Measurements from ENCODE around the gene TEAD1.

The TEAD1 gene

GRCh38 chr11:12639388-12639787 lies 34.8 kb upstream of the TEAD1 start:
- Histone ChIP-seq H3F3A (ENCODE audit: control insufficient read depth, insufficient read depth) (no peaks in the 10 kb centered on the region), H3K4me2 (ENCODE audit: low read length) (no peak overlapping the region), H3K9me2 (replicated peaks; ENCODE audit: control insufficient read depth, low read length) (no peaks in the 10 kb centered on the region), H3K27me3 (ENCODE audit: control insufficient read depth, low read length) (no peaks in the 10 kb centered on the region), H3K27ac (ENCODE audit: low read depth, low read length) (no peak overlapping the region), H3K4me1 (ENCODE audit: control insufficient read depth, low read length) (no peaks in the 10 kb centered on the region), H4K20me1 (ENCODE audit: control insufficient read depth, insufficient read depth, low read depth, low read length) (no peaks in the 10 kb centered on the region), H3K79me2 (ENCODE audit: control insufficient read depth, low read length) (no peaks in the 10 kb centered on the region), H3K4me3 (ENCODE audit: low read length) (no peak overlapping the region), H3K36me3 (ENCODE audit: control insufficient read depth, low read length) (no peaks in the 10 kb centered on the region), H3K9me3 (ENCODE audit: control insufficient read depth, insufficient read depth, low read length) (no peaks in the 10 kb centered on the region)
- TF ChIP-seq CTCF (IDR thresholded peaks at IDR 0.05; ENCODE audit: low read depth, low read length, poor library complexity, severe bottlenecking) = no peak
- no peak for TF ChIP-seq EZH2phosphoT487 (IDR thresholded peaks at IDR 0.05; ENCODE audit: borderline replicate concordance, low read length)

- H3F3A ChIP-seq (ENCODE audit: control insufficient read depth, insufficient read depth) = no peaks in the 10 kb centered on the region
- H3K4me3 ChIP-seq (ENCODE audit: low read length) = no peak overlapping the region
- no peaks in the 10 kb centered on the region for H3K9me2 ChIP-seq (replicated peaks; ENCODE audit: control insufficient read depth, low read length)
- H3K9me3 ChIP-seq (ENCODE audit: control insufficient read depth, insufficient read depth, low read length) = no peaks in the 10 kb centered on the region
- TF ChIP-seq EZH2phosphoT487 (IDR thresholded peaks at IDR 0.05; ENCODE audit: borderline replicate concordance, low read length) (no peak), CTCF (IDR thresholded peaks at IDR 0.05; ENCODE audit: low read depth, low read length, poor library complexity, severe bottlenecking) (no peak)
- H3K4me2 ChIP-seq (ENCODE audit: low read length) = no peak overlapping the region
- H3K27me3 ChIP-seq (ENCODE audit: control insufficient read depth, low read length) = no peaks in the 10 kb centered on the region
- no peaks in the 10 kb centered on the region for H3K36me3 ChIP-seq (ENCODE audit: control insufficient read depth, low read length)
- no peaks in the 10 kb centered on the region for H3K79me2 ChIP-seq (ENCODE audit: control insufficient read depth, low read length)
- no peaks in the 10 kb centered on the region for H4K20me1 ChIP-seq (ENCODE audit: control insufficient read depth, insufficient read depth, low read depth, low read length)
- no peak overlapping the region for H3K27ac ChIP-seq (ENCODE audit: low read depth, low read length)
- H3K4me1 ChIP-seq (ENCODE audit: control insufficient read depth, low read length) = no peaks in the 10 kb centered on the region
These were observed 33.9 kb upstream of the TEAD1 start for GRCh38 chr11:12640355-12640754.

GRCh38 chr11:12640926-12641849 lies 33.0 kb upstream of the TEAD1 start:
- Histone ChIP-seq H3K9me3 (ENCODE audit: control insufficient read depth, insufficient read depth, low read length) (no peaks in the 10 kb centered on the region), H3K4me2 (ENCODE audit: low read length) (no peak overlapping the region), H4K20me1 (ENCODE audit: control insufficient read depth, insufficient read depth, low read depth, low read length) (no peaks in the 10 kb centered on the region), H3K27me3 (ENCODE audit: control insufficient read depth, low read length) (no peaks in the 10 kb centered on the region), H3K4me3 (ENCODE audit: low read length) (no peak overlapping the region), H3K27ac (ENCODE audit: low read depth, low read length) (no peak overlapping the region), H3K36me3 (ENCODE audit: control insufficient read depth, low read length) (no peaks in the 10 kb centered on the region), H3K79me2 (ENCODE audit: control insufficient read depth, low read length) (no peaks in the 10 kb centered on the region), H3K9me2 (replicated peaks; ENCODE audit: control insufficient read depth, low read length) (no peaks in the 10 kb centered on the region), H3K4me1 (ENCODE audit: control insufficient read depth, low read length) (no peaks in the 10 kb centered on the region), H3F3A (ENCODE audit: control insufficient read depth, insufficient read depth) (no peaks in the 10 kb centered on the region)
- TF ChIP-seq EZH2phosphoT487 (IDR thresholded peaks at IDR 0.05; ENCODE audit: borderline replicate concordance, low read length) = no peak
- no peak for TF ChIP-seq CTCF (IDR thresholded peaks at IDR 0.05; ENCODE audit: low read depth, low read length, poor library complexity, severe bottlenecking)
